Muscle of leg (tissue), 11 donors: ENCODE measurements around the gene ZFP69. TPM values are rescaled to one million over a fixed set of nuclear protein-coding genes. Genes with fewer than 3 reads are reported as not detected.
"Not testable (repeated sequence)": the region's sequence is repeated elsewhere in the genome, so short reads cannot be mapped to it uniquely, and the experiment has no call there.

Experiments
- DNase-seq: peaks from one replicate; pipeline ENCODE4 v3.0.0; 2013
- H3K27ac ChIP-seq: one replicate; pipeline ENCODE4 v1.5.1; 2013; ENCODE audit warnings: mild to moderate bottlenecking, low read length, control low read depth
- H3K27me3 ChIP-seq: one replicate; pipeline ENCODE4 v1.6.1; 2013; ENCODE audit warnings: low read length; ENCODE audit not compliant: control insufficient read depth, insufficient read depth
- H3K36me3 ChIP-seq: one replicate; pipeline ENCODE4 v1.6.1; 2013; ENCODE audit warnings: low read length; ENCODE audit not compliant: control insufficient read depth, insufficient read depth
- H3K4me1 ChIP-seq: one replicate; pipeline ENCODE4 v1.6.1; 2013; ENCODE audit warnings: low read length; ENCODE audit not compliant: control insufficient read depth, insufficient read depth
- H3K4me3 ChIP-seq: one replicate; pipeline ENCODE4 v1.5.1; 2013; ENCODE audit warnings: low read length, control low read depth
- H3K9me3 ChIP-seq: replicated peaks from 2 replicates; pipeline ENCODE4 v1.6.1; 2013; ENCODE audit warnings: low read depth, low read length; ENCODE audit not compliant: control insufficient read depth
- WGBS: methylation state at CpG from one replicate; pipeline ENCODE4 v1.1.5; 2013; ENCODE audit warnings: missing lambda C conversion rate; ENCODE audit not compliant: insufficient coverage; 5-methylcytosine and 5-hydroxymethylcytosine counted together
- polyA plus RNA-seq, 8 donors: library from polyadenylated mRNA; unstranded; fragments of 120-200 nt; gene quantifications; one replicate each; pipeline versions ENCODE4 v1.2.1 to v1.2.3, GENCODE V29; 2013; ENCODE audit warnings: inconsistent platforms in 1 of 8, low replicate concordance in 1 of 8; ENCODE audit not compliant: insufficient read length in 8 of 8, insufficient read depth in 1 of 8
- total RNA-seq: library from RNA; stranded (reverse); fragments of 120-200 nt; gene quantifications from one replicate; pipeline ENCODE4 v1.2.4, GENCODE V29; 2013

Gene ZFP69
- total and polyA plus RNA-seq, 9 donors, result 4.0 to 5.6 (median 4.4) TPM

- WGBS, result no CpG with 5 or more reads among the region's 1 CpG
- H3K27ac ChIP-seq, result no peak overlapping the region
- peak overlapping the region; percentile 84 for H3K4me3 ChIP-seq
- H3K9me3 ChIP-seq, result peaks cover 17% of the 10 kb centered on the region
- H3K27me3 ChIP-seq, result no peaks in the 10 kb centered on the region
- DNase-seq, result no peak
- peaks cover 8% of the 10 kb centered on the region for H3K4me1 ChIP-seq
- H3K36me3 ChIP-seq, result peaks cover 4% of the 10 kb centered on the region
Observed at GRCh38 chr1:40451238-40451585, 25.9 kb upstream of the ZFP69 start.

DNA sequence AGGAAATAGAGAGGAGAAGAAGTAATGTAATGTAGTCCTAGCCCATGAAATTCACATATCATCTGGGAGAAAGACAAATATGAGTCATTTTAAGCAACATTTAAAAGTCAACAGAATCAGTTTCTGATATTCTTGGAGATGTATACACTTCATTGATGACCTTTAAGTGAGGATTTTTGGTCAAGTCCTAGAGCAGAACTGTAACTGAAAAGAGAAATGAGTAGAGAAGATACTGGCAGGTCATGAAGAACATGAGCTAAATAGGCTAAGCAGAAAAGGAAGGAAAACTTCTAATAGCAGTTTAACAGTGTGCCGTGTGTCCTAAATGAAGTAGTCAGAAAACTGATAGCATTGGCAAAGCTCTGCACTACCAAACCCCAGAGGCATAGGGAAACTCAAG is 22.2 kb upstream of the ZFP69 start:
- no peaks in the 10 kb centered on the region for H3K27me3 ChIP-seq
- H3K27ac ChIP-seq, result no peak overlapping the region
- peaks cover 8% of the 10 kb centered on the region for H3K4me1 ChIP-seq
- H3K9me3 ChIP-seq, result peaks cover 35% of the 10 kb centered on the region
- H3K4me3 ChIP-seq, result no peak overlapping the region
- DNase-seq, result no peak
- 100% methylated on average over 1 of the region's 1 CpG for WGBS
- H3K36me3 ChIP-seq, result peaks cover 9% of the 10 kb centered on the region

- Histone ChIP-seq H3K27me3 (no peaks in the 10 kb centered on the region), H3K27ac (no peak overlapping the region), H3K4me3 (no peak overlapping the region), H3K36me3 (peaks cover 5% of the 10 kb centered on the region), H3K4me1 (no peaks in the 10 kb centered on the region), H3K9me3 (peaks cover 62% of the 10 kb centered on the region)
- DNase-seq, result no peak
- no CpG with 5 or more reads among the region's 3 CpGs for WGBS
Observed at GRCh38 chr1:40462956-40463590, 14.0 kb upstream of the ZFP69 start.

DNA sequence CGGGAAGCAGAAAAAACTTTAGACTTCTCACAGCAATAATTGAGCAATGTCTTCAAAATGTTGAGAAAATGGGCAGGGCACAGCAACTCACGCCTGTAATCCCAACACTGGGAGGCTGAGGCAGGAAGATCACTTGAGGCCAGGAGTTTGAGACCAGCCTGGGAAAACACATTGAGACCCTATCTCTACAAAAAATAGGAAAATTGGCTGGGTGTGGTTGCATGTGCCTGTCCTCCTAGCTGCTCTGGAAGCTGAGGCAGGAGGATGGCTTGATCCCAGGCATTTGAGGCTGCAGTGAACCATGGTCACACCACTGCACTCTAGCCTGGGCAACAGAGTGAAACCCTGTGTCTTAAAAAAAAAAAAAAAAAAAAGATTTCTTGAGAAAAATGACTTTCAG is 7.8 kb upstream of the ZFP69 start:
- peaks cover 47% of the 10 kb centered on the region for H3K9me3 ChIP-seq

DNA sequence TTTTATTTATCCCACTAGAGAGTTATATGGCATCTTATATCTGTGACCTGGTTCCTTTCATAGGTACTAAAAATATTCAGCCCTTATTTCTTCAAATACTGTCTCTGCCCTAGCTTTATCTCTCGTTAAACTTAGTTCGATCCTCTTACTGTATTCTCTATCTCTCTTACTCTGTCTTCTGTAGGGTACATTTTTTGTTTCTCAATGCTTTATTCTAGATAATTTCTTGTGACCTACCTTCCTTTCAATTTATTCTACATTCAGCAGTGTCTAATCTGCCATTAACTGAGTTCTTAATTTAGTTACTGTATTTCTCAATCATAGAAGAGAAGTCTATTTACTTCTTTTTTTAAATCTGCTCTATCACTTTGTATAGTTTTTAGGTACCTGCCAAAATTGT is 1.8 kb upstream of the ZFP69 start:
- DNase-seq, result no peak
- no CpG with 5 or more reads among the region's 2 CpGs for WGBS
- Histone ChIP-seq H3K4me3 (no peak overlapping the region), H3K27me3 (no peaks in the 10 kb centered on the region), H3K9me3 (peaks cover 4% of the 10 kb centered on the region), H3K27ac (no peak overlapping the region), H3K4me1 (peaks cover 5% of the 10 kb centered on the region), H3K36me3 (peaks cover 8% of the 10 kb centered on the region)

More for the DNA sequence above, 7.8 kb upstream of the ZFP69 start:
- Histone ChIP-seq H3K4me3 (no peak overlapping the region), H3K36me3 (no peaks in the 10 kb centered on the region), H3K4me1 (no peaks in the 10 kb centered on the region), H3K27ac (no peak overlapping the region), H3K27me3 (no peaks in the 10 kb centered on the region)
- WGBS, result no CpG with 5 or more reads among the region's 2 CpGs
- no peak for DNase-seq

GRCh38 chr1:40477678-40478053 is 576 bp downstream of the ZFP69 start:
- peaks cover 5% of the 10 kb centered on the region for H3K4me1 ChIP-seq
- H3K27ac ChIP-seq, result peak overlapping the region; percentile 60
- peaks cover 13% of the 10 kb centered on the region for H3K36me3 ChIP-seq
- DNase-seq, result peak; percentile 49
- H3K27me3 ChIP-seq, result no peaks in the 10 kb centered on the region
- H3K9me3 ChIP-seq, result peaks cover 3% of the 10 kb centered on the region
- 0% methylated on average over 2 of the region's 17 CpGs for WGBS
- peak overlapping the region; percentile 73 for H3K4me3 ChIP-seq

DNA sequence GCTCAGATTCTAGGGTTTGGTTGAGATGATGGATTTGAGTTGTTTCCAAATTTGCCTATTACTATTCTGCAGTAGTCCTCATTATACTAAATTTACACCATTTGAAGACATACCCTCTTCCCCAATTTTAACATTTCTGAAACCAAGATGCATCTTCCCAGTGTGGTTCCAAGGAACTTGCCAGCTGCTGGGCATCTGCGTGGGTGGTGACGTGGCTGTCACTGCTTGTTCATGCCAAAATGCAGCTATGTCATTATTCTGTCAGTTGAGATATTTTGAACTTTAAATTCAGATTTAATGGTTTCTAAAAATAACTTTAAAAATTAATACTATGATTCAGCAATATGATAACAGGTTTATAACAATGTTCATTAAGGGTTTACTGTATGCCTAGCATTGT is 1.2 kb downstream of the ZFP69 start:
- no peak for DNase-seq
- peaks cover 5% of the 10 kb centered on the region for H3K4me1 ChIP-seq
- no peak overlapping the region for H3K27ac ChIP-seq
- peak overlapping the region; percentile 73 for H3K4me3 ChIP-seq
- H3K36me3 ChIP-seq, result peaks cover 15% of the 10 kb centered on the region
- H3K9me3 ChIP-seq, result peaks cover 3% of the 10 kb centered on the region
- no peaks in the 10 kb centered on the region for H3K27me3 ChIP-seq
- no CpG with 5 or more reads among the region's 2 CpGs for WGBS

- WGBS, result 85% methylated on average over 4 of the region's 4 CpGs
- H3K4me3 ChIP-seq, result no peak overlapping the region
- peaks cover 3% of the 10 kb centered on the region for H3K9me3 ChIP-seq
- peaks cover 15% of the 10 kb centered on the region for H3K36me3 ChIP-seq
- H3K27ac ChIP-seq, result no peak overlapping the region
- peaks cover 5% of the 10 kb centered on the region for H3K4me1 ChIP-seq
- DNase-seq, result no peak
- no peaks in the 10 kb centered on the region for H3K27me3 ChIP-seq
Observed at GRCh38 chr1:40479156-40479555, 2.1 kb downstream of the ZFP69 start.

- Histone ChIP-seq H3K27ac (no peak overlapping the region), H3K4me1 (no peaks in the 10 kb centered on the region), H3K36me3 (peaks cover 22% of the 10 kb centered on the region), H3K9me3 (peaks cover 54% of the 10 kb centered on the region), H3K27me3 (no peaks in the 10 kb centered on the region), H3K4me3 (no peak overlapping the region)
- WGBS, result no CpG with 5 or more reads among the region's 4 CpGs
- DNase-seq, result no peak
Observed at GRCh38 chr1:40495315-40495903, 18.3 kb downstream of the ZFP69 start.

- not testable (repeated sequence) for H3K4me3 ChIP-seq, H3K36me3 ChIP-seq, DNase-seq, H3K27me3 ChIP-seq, H3K4me1 ChIP-seq, H3K27ac ChIP-seq
- H3K9me3 ChIP-seq, result peaks cover 47% of the 10 kb centered on the region
- WGBS, result 100% methylated on average over 4 of the region's 4 CpGs
Observed at GRCh38 chr1:40502651-40503050, 25.6 kb downstream of the ZFP69 start.
